HepG2 (cell line): ENCODE data around the gene JPH3. TPM values are rescaled to one million over a fixed set of nuclear protein-coding genes. Genes with fewer than 3 reads are reported as not detected.

Source experiments
- ATAC-seq: fragments of 200-7000 bp; cut with Tn5 transposase; 3 replicates; pipeline ENCODE4 v1.9.1; 2020; ENCODE audit warnings: mild to moderate bottlenecking, moderate library complexity
- BruUV-seq: library from RNA; stranded (reverse); fragments of 400-500 nt; replicated peaks from 2 replicates; lab custom pipeline; 2021; lab: Mats Ljungman, UMichigan
- CTCF ChIA-PET: fragments of 300-600 bp; formaldehyde crosslinking; extraction: SDS; loops from one replicate; lab custom pipeline; 2021; ENCODE audit warnings: low total read pairs, inconsistent platforms, low intra/inter-chr PET ratio; lab: Yijun Ruan, JAX
- POLR2A ChIA-PET: fragments of 350-600 bp; sonication (Branson Sonifier 250); formaldehyde crosslinking; loops from one replicate; lab custom pipeline; 2020; ENCODE audit warnings: antibody characterized with exemption, inconsistent platforms; lab: Yijun Ruan, JAX
- DNase-seq: peaks from one replicate; pipeline ENCODE4 v3.0.0-alpha.2; 2015; ENCODE audit warnings: low spot score
- FAIRE-seq: peaks from 3 replicates; lab custom pipeline; 2011; peaks lifted over from hg19 to GRCh38; lab: Jason Lieb, UNC
- H2AFZ ChIP-seq: one replicate; pipeline ENCODE4 v1.6.1; 2011; ENCODE audit warnings: low read length, inconsistent platforms
- H3K27ac ChIP-seq: fragments of 300-600 bp; 3 replicates; pipeline ENCODE4 v1.8.0; 2011; ENCODE audit warnings: mixed run types, mild to moderate bottlenecking, mixed read lengths, low read length, inconsistent platforms; ENCODE audit not compliant: insufficient read depth; ENCODE audit errors: extremely low read length
- H3K27me3 ChIP-seq, 2 experiments: fragments of 200-600 bp in 1 of 2; 2 replicates in 1 of 2; 3 replicates in 1 of 2; pipeline versions ENCODE4 v1.6.0 to v1.8.0; 2011; ENCODE audit warnings: low read length in 2 of 2, mild to moderate bottlenecking in 2 of 2, moderate library complexity in 2 of 2, inconsistent platforms in 1 of 2; ENCODE audit not compliant: insufficient read depth in 2 of 2, control insufficient read depth in 1 of 2
- H3K36me3 ChIP-seq, 2 experiments: fragments of 200-600 bp in 1 of 2; replicated peaks in 1 of 2; 2 replicates in 1 of 2; 3 replicates in 1 of 2; pipeline versions ENCODE4 v1.5.1 to v1.8.0; 2011; ENCODE audit warnings: low read length in 2 of 2, inconsistent platforms in 1 of 2; ENCODE audit not compliant: insufficient read depth in 2 of 2, control insufficient read depth in 1 of 2
- H3K4me1 ChIP-seq: 2 replicates; pipeline ENCODE4 v1.5.1; 2012; ENCODE audit warnings: low read length, inconsistent platforms; ENCODE audit not compliant: insufficient read depth
- H3K4me2 ChIP-seq: 2 replicates; pipeline ENCODE4 v1.6.0; 2011; ENCODE audit warnings: low read depth, low read length, inconsistent platforms
- H3K4me3 ChIP-seq, 3 experiments: fragments of 200-600 bp in 1 of 3; sonication (generic), shearing (Covaris generic) in 1 of 3; replicated peaks in 1 of 3; 2 replicates each; pipeline ENCODE4 v1.5.1; 2011 to 2016; ENCODE audit warnings: low read length in 3 of 3, inconsistent platforms in 2 of 3, low read depth in 2 of 3, mild to moderate bottlenecking in 2 of 3, control low read depth in 1 of 3, mixed read lengths in 1 of 3; ENCODE audit not compliant: insufficient read depth in 1 of 3
- H3K79me2 ChIP-seq: one replicate; pipeline ENCODE4 v1.6.1; 2011; ENCODE audit warnings: low read length, inconsistent platforms; ENCODE audit not compliant: insufficient read depth
- H3K9ac ChIP-seq: 2 replicates; pipeline ENCODE4 v1.6.0; 2011; ENCODE audit warnings: mild to moderate bottlenecking, low read depth, low read length, inconsistent platforms; ENCODE audit not compliant: insufficient read depth
- H3K9me3 ChIP-seq: 2 replicates; pipeline ENCODE4 v1.5.1; 2012; ENCODE audit warnings: mild to moderate bottlenecking, low read length
- H4K20me1 ChIP-seq: 2 replicates; pipeline ENCODE4 v1.6.0; 2011; ENCODE audit warnings: inconsistent platforms, mild to moderate bottlenecking, low read length, moderate library complexity; ENCODE audit not compliant: insufficient read depth
- HDAC2 ChIP-seq: sonication (generic); formaldehyde crosslinking; IDR thresholded peaks from 2 replicates; pipeline ENCODE4 v1.4.0; 2020; ENCODE audit warnings: missing genetic modification reagents
- KLF11 ChIP-seq: IDR thresholded peaks from 2 replicates; pipeline ENCODE4 v1.6.1; 2016; ENCODE audit warnings: missing compliant biosample characterization
- MAFK ChIP-seq, 2 experiments: IDR thresholded peaks in 1 of 2; conservative IDR thresholded peaks in 1 of 2; 2 replicates each; pipeline ENCODE4 v1.6.1; 2011; ENCODE audit warnings: improper control_type of control experiment in 2 of 2, low read length in 2 of 2
- PHF20 ChIP-seq: sonication (generic); formaldehyde crosslinking; IDR thresholded peaks from 2 replicates; pipeline ENCODE4 v1.5.0; 2020; ENCODE audit warnings: mild to moderate bottlenecking, missing genetic modification reagents
- RORA ChIP-seq: sonication (generic); formaldehyde crosslinking; IDR thresholded peaks from 2 replicates; pipeline ENCODE4 v1.5.0; 2020; ENCODE audit warnings: mild to moderate bottlenecking, missing genetic modification reagents, moderate library complexity
- ZIK1 ChIP-seq: sonication (generic); formaldehyde crosslinking; IDR thresholded peaks from 2 replicates; pipeline ENCODE4 v1.5.0; 2020; ENCODE audit warnings: mild to moderate bottlenecking, low read depth, missing genetic modification reagents, borderline replicate concordance
- ZKSCAN5 ChIP-seq: sonication (generic); formaldehyde crosslinking; IDR thresholded peaks from 2 replicates; pipeline ENCODE4 v1.5.1; 2020; ENCODE audit warnings: mild to moderate bottlenecking, missing genetic modification reagents
- ZNF234 ChIP-seq: sonication (generic); formaldehyde crosslinking; conservative IDR thresholded peaks from 2 replicates; pipeline ENCODE4 v1.5.1; 2020; ENCODE audit warnings: mild to moderate bottlenecking, missing genetic modification reagents
- ZNF263 ChIP-seq: sonication (generic); formaldehyde crosslinking; IDR thresholded peaks from 2 replicates; pipeline ENCODE4 v1.4.0; 2020; ENCODE audit warnings: missing genetic modification reagents
- ZNF556 ChIP-seq: sonication (generic); formaldehyde crosslinking; IDR thresholded peaks from 2 replicates; pipeline ENCODE4 v1.4.0; 2020; ENCODE audit warnings: mild to moderate bottlenecking, missing genetic modification reagents, borderline replicate concordance
- WGBS: methylation state at CpG from one replicate; pipeline ENCODE4 v1.1.6; 2017; ENCODE audit warnings: low lambda C conversion rate; 5-methylcytosine and 5-hydroxymethylcytosine counted together
- in situ Hi-C: cut with HindIII; loops from 2 replicates; pipeline ENCODE4 v1.10.0; 2017; ENCODE audit warnings: low pct_unique_long_range_greater_than_20kb; ENCODE audit not compliant: extremely low pct_ligation_motif_present
- intact Hi-C: fragments of 100-400 bp; cut with micrococcal nuclease; formaldehyde crosslinking; loops from one replicate; pipeline ENCODE4 v1.10.0; 2022; ENCODE audit not compliant: unreplicated experiment
- polyA plus RNA-seq, 8 experiments: library from polyadenylated mRNA; depleted of rRNA in 3 of 8; stranded (reverse) in 7 of 8; unstranded in 1 of 8; fragments of >200 nt; fragmentation: Illumina TruSeq in 4 of 8; extraction: Trizol in 4 of 8; gene quantifications; 2 replicates each; pipeline versions ENCODE4 v1.2.1 to v1.2.3, GENCODE V29; 2011 to 2016; ENCODE audit warnings: low read depth in 4 of 8, missing spikeins in 1 of 8, mixed read lengths in 1 of 8; ENCODE audit not compliant: insufficient read depth in 1 of 8
- total RNA-seq, 5 experiments: library from RNA; depleted of rRNA; stranded (reverse); fragments of >200 nt; fragmentation: Illumina TruSeq; extraction: Trizol; gene quantifications; 2 replicates each; pipeline ENCODE4 v1.2.3, GENCODE V29; 2016; ENCODE audit warnings: low read depth in 1 of 5
- TF ChIP-seq, protein P1 (sequence below): sonication (generic); formaldehyde crosslinking; IDR thresholded peaks from 2 replicates; pipeline ENCODE4 v1.4.0; 2020; ENCODE audit warnings: missing genetic modification reagents, mild to moderate bottlenecking, borderline replicate concordance
- TF ChIP-seq, protein P2 (sequence below): sonication (generic); formaldehyde crosslinking; IDR thresholded peaks from 2 replicates; pipeline ENCODE4 v1.4.0; 2020; ENCODE audit warnings: low read depth, missing genetic modification reagents
- TF ChIP-seq, protein P3 (sequence below): sonication (generic); formaldehyde crosslinking; conservative IDR thresholded peaks from 2 replicates; pipeline ENCODE4 v1.8.0; 2022; ENCODE audit warnings: mild to moderate bottlenecking, moderate library complexity, missing genetic modification reagents

Gene JPH3
- total and polyA plus RNA-seq, 2 of the 13 experiments (the other 11 are each of a cell fraction or from before 2014, with no cell fraction given), result not detected

GRCh38 chr16:87570938-87571867, 31.1 kb upstream of the JPH3 start:
- no TSS peak for BruUV-seq
- ChIA-PET CTCF (interaction anchor here (0.9 to 1.6 kb wide), 4 partner anchors 19 to 110 kb away, joined by 3 to 15 read pairs (median 4); no protein-coding TSS in a partner anchor), POLR2A (interaction anchor here (0.8 to 1.4 kb wide), 6 partner anchors 10 to 110 kb away, joined by 3 to 6 read pairs (median 3); no protein-coding TSS in a partner anchor)
- DNase-seq, result peak; percentile 59
- H3K4me2 ChIP-seq, result peak overlapping the region; percentile 54
- H3K36me3 ChIP-seq, result no peaks in the 10 kb centered on the region
- in situ Hi-C loops, result no loop called here
- peak; percentile 89 for ATAC-seq
- H3K4me1 ChIP-seq, result peaks cover 25% of the 10 kb centered on the region
- no peaks in the 10 kb centered on the region for H3K9me3 ChIP-seq
- no peak overlapping the region for H2AFZ ChIP-seq
- intact Hi-C loops, result loop anchor here (1.0 kb wide), 2 partner anchors 82 to 110 kb away; no protein-coding TSS in a partner anchor
- WGBS, result 10% methylated on average over 23 of the region's 24 CpGs
- H4K20me1 ChIP-seq, result no peaks in the 10 kb centered on the region
- peaks cover 3 to 45% of the 10 kb centered on the region in 2 experiments; a peak in 3 of 5 replicates for H3K27me3 ChIP-seq
- H3K9ac ChIP-seq, result 0 out of 2 replicates have a peak overlapping the region, but pooled peaks have one; percentile 2
- peak; percentile 67 for FAIRE-seq
- H3K79me2 ChIP-seq, result no peaks in the 10 kb centered on the region
- peak overlapping the region in 1 of 3 experiments; percentile 29; a peak in 1 of 6 replicates for H3K4me3 ChIP-seq
- no peak overlapping the region for H3K27ac ChIP-seq
- TF ChIP-seq, protein P1, sequence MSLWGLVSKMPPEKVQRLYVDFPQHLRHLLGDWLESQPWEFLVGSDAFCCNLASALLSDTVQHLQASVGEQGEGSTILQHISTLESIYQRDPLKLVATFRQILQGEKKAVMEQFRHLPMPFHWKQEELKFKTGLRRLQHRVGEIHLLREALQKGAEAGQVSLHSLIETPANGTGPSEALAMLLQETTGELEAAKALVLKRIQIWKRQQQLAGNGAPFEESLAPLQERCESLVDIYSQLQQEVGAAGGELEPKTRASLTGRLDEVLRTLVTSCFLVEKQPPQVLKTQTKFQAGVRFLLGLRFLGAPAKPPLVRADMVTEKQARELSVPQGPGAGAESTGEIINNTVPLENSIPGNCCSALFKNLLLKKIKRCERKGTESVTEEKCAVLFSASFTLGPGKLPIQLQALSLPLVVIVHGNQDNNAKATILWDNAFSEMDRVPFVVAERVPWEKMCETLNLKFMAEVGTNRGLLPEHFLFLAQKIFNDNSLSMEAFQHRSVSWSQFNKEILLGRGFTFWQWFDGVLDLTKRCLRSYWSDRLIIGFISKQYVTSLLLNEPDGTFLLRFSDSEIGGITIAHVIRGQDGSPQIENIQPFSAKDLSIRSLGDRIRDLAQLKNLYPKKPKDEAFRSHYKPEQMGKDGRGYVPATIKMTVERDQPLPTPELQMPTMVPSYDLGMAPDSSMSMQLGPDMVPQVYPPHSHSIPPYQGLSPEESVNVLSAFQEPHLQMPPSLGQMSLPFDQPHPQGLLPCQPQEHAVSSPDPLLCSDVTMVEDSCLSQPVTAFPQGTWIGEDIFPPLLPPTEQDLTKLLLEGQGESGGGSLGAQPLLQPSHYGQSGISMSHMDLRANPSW (CRISPR knock-in tag), result no peak
- TF ChIP-seq MAFK (conservative IDR thresholded peaks at IDR 0.05 in 1 of 2, IDR thresholded peaks at IDR 0.05 in 1 of 2; ENCODE audit: low read length in 2 of 2) (no peak), HDAC2 (CRISPR knock-in tag) (peak; percentile 19; the same call in 1 of the 2 replicates), ZNF234 (no peak), PHF20 (CRISPR knock-in tag) (0 out of 2 replicates have a peak, but pooled peaks have one; percentile 20), ZIK1 (CRISPR knock-in tag) (no peak), ZNF556 (peak; percentile 98), KLF11 (peak; percentile 44; the same call in 1 of the 2 replicates), RORA (no peak), ZNF263 (CRISPR knock-in tag) (peak; percentile 56; the same call in 1 of the 2 replicates), ZKSCAN5 (no peak)
- TF ChIP-seq, protein P2, sequence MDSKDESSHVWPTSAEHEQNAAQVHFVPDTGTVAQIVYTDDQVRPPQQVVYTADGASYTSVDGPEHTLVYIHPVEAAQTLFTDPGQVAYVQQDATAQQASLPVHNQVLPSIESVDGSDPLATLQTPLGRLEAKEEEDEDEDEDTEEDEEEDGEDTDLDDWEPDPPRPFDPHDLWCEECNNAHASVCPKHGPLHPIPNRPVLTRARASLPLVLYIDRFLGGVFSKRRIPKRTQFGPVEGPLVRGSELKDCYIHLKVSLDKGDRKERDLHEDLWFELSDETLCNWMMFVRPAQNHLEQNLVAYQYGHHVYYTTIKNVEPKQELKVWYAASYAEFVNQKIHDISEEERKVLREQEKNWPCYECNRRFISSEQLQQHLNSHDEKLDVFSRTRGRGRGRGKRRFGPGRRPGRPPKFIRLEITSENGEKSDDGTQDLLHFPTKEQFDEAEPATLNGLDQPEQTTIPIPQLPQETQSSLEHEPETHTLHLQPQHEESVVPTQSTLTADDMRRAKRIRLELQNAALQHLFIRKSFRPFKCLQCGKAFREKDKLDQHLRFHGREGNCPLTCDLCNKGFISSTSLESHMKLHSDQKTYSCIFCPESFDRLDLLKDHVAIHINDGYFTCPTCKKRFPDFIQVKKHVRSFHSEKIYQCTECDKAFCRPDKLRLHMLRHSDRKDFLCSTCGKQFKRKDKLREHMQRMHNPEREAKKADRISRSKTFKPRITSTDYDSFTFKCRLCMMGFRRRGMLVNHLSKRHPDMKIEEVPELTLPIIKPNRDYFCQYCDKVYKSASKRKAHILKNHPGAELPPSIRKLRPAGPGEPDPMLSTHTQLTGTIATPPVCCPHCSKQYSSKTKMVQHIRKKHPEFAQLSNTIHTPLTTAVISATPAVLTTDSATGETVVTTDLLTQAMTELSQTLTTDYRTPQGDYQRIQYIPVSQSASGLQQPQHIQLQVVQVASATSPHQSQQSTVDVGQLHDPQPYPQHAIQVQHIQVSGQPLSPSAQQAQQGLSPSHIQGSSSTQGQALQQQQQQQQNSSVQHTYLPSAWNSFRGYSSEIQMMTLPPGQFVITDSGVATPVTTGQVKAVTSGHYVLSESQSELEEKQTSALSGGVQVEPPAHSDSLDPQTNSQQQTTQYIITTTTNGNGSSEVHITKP, result 0 out of 2 replicates have a peak, but pooled peaks have one; percentile 25
- TF ChIP-seq, protein P3, sequence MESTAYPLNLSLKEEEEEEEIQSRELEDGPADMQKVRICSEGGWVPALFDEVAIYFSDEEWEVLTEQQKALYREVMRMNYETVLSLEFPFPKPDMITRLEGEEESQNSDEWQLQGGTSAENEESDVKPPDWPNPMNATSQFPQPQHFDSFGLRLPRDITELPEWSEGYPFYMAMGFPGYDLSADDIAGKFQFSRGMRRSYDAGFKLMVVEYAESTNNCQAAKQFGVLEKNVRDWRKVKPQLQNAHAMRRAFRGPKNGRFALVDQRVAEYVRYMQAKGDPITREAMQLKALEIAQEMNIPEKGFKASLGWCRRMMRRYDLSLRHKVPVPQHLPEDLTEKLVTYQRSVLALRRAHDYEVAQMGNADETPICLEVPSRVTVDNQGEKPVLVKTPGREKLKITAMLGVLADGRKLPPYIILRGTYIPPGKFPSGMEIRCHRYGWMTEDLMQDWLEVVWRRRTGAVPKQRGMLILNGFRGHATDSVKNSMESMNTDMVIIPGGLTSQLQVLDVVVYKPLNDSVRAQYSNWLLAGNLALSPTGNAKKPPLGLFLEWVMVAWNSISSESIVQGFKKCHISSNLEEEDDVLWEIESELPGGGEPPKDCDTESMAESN (CRISPR knock-in tag), result peak; percentile 3; the same call in 1 of the 2 replicates
